ENCODE data around the gene ESRRA. TPM values are rescaled to one million over a fixed set of nuclear protein-coding genes. Genes with fewer than 3 reads are reported as not detected.
"Not testable (repeated sequence)": the region's sequence is repeated elsewhere in the genome, so short reads cannot be mapped to it uniquely, and the experiment has no call there.

The ESRRA gene
- total RNA-seq, 1 donor from 2014 or later = 28.1 TPM

DNA sequence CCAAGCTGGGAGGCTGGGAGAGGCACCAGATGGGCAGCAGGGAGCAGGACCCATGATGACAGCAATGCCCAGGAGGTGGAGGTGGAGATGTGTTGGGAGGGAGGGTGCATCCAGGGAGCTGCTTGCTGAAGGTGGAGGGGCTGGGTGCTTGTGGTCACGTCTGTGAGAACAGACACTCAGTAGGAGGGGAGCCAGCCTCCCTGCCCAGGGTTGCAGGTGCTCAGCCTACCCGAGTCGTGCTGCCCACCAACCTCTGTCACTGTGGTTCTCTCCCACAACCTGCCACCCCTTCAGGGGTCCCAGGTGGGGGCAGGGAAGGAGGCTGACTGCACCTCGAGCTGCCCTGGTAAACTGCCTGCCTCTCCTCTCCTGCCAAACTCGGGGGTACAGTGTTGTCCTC, 18.0 kb downstream of the ESRRA start:
- DNase-seq (ENCODE audit: low spot score, unreplicated experiment) = no peak
- no peak overlapping the region for H3K27ac Mint-ChIP-seq
- no peaks in the 10 kb centered on the region for H3K9me3 Mint-ChIP-seq (ENCODE audit: low read depth)
- no peak overlapping the region for H3K4me3 Mint-ChIP-seq (ENCODE audit: low read depth)
- H3K36me3 Mint-ChIP-seq (ENCODE audit: insufficient read depth) = peaks cover 5% of the 10 kb centered on the region
- H3K4me1 Mint-ChIP-seq (ENCODE audit: low read depth) = peaks cover 5% of the 10 kb centered on the region
- H3K27me3 Mint-ChIP-seq = peaks cover 2% of the 10 kb centered on the region
- TF ChIP-seq, protein P1, sequence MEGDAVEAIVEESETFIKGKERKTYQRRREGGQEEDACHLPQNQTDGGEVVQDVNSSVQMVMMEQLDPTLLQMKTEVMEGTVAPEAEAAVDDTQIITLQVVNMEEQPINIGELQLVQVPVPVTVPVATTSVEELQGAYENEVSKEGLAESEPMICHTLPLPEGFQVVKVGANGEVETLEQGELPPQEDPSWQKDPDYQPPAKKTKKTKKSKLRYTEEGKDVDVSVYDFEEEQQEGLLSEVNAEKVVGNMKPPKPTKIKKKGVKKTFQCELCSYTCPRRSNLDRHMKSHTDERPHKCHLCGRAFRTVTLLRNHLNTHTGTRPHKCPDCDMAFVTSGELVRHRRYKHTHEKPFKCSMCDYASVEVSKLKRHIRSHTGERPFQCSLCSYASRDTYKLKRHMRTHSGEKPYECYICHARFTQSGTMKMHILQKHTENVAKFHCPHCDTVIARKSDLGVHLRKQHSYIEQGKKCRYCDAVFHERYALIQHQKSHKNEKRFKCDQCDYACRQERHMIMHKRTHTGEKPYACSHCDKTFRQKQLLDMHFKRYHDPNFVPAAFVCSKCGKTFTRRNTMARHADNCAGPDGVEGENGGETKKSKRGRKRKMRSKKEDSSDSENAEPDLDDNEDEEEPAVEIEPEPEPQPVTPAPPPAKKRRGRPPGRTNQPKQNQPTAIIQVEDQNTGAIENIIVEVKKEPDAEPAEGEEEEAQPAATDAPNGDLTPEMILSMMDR (IDR thresholded peaks at IDR 0.05; ENCODE audit: unreplicated experiment) = no peak

DNA sequence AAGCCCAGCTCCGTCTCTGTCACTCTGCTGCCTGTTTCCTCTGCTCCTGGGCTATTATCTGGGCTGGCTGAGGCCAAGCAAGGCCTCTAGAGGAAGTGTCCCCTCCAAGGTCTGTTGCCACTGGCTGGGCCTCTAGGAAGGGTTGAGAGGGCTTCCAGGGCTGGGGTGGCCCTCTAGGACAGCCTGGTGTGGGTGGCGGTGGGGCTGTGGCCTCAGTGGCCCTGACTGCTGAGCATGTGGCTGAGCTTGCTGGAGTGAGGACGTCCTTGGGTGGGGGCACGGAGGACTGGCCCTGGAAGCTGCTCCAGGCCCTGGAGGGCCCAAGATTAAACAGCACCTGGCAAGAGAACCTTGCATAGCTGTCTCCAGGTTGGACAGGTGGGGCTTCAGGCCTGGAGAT, 18.7 kb downstream of the ESRRA start:
- H3K27ac Mint-ChIP-seq = peak overlapping the region; percentile 33

DNA sequence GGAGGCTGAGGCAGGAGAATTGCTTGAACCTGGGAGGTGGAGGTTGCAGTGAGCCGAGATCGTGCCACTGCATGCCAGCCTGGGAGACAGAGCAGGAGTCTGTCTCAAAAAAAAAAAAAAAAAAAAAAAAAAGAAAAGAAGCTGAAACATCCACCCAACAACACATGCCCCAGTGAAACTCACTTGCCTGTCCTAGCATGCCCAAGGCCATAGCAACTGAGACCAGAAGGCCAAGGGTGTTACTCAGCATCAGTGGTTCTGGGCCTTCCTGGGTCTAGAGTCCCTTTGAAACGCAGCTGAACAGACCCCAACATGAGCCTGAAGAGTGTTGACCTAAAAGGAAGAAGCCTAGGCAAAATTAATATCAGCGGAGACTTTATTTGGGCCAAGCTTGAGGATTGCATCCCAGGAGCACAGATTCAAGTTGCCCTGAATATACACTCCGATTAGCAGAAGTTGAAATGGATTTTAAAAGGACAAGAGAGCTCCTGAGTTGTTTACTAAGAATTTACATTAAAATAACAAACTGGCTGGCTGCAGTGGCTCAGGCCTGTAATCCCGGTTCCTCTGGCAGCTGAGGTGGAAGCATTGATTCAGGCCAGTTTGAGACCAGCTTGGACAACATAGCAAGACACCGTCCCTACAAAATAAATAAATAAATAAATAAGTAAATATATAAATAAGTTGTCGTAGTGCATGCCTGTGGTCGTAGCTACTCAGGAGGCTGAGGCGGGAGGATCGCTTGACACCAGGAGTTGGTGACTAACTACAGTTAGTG, 19.6 kb downstream of the ESRRA start:
- no peak overlapping the region for H3K4me3 Mint-ChIP-seq (ENCODE audit: low read depth)
- TF ChIP-seq, protein P1 (IDR thresholded peaks at IDR 0.05; ENCODE audit: unreplicated experiment) = no peak
- H3K27me3 Mint-ChIP-seq = peaks cover 10% of the 10 kb centered on the region
- peaks cover 5% of the 10 kb centered on the region for H3K36me3 Mint-ChIP-seq (ENCODE audit: insufficient read depth)
- no peak for DNase-seq (ENCODE audit: low spot score, unreplicated experiment)
- H3K27ac Mint-ChIP-seq = no peak overlapping the region
- no peaks in the 10 kb centered on the region for H3K9me3 Mint-ChIP-seq (ENCODE audit: low read depth)
- no peaks in the 10 kb centered on the region for H3K4me1 Mint-ChIP-seq (ENCODE audit: low read depth)

More for the DNA sequence above, 18.7 kb downstream of the ESRRA start:
- not testable (repeated sequence) for H3K27me3 Mint-ChIP-seq; H3K36me3 Mint-ChIP-seq (ENCODE audit: insufficient read depth); H3K4me1 Mint-ChIP-seq (ENCODE audit: low read depth); DNase-seq (ENCODE audit: low spot score, unreplicated experiment); H3K9me3 Mint-ChIP-seq (ENCODE audit: low read depth); H3K4me3 Mint-ChIP-seq (ENCODE audit: low read depth)

DNA sequence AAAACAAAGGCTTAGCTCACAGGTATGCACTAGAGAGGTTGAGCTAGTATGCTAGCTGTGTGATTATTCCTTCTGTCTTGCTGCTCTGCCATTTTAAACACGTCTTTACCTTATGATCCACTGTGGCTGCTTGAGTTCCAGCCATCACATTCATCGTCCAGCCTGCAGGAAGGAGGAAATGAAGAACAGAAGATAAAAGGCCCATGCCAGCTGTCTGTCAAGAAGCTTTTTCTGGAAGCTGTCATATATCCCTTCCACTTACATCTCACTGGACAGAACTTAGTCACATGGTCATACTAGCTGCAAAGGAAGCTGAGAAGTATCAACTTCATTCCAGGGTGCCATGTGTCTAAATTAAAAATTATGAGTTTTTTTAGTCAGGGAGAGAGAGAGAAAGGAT, 22.1 kb downstream of the ESRRA start:
- Mint-ChIP-seq H3K27ac (no peak overlapping the region), H3K4me3 (ENCODE audit: low read depth) (no peak overlapping the region), H3K27me3 (peaks cover 14% of the 10 kb centered on the region), H3K36me3 (ENCODE audit: insufficient read depth) (no peaks in the 10 kb centered on the region), H3K9me3 (ENCODE audit: low read depth) (no peaks in the 10 kb centered on the region), H3K4me1 (ENCODE audit: low read depth) (no peaks in the 10 kb centered on the region)
- TF ChIP-seq, protein P1 (IDR thresholded peaks at IDR 0.05; ENCODE audit: unreplicated experiment) = no peak
- DNase-seq (ENCODE audit: low spot score, unreplicated experiment) = no peak

DNA sequence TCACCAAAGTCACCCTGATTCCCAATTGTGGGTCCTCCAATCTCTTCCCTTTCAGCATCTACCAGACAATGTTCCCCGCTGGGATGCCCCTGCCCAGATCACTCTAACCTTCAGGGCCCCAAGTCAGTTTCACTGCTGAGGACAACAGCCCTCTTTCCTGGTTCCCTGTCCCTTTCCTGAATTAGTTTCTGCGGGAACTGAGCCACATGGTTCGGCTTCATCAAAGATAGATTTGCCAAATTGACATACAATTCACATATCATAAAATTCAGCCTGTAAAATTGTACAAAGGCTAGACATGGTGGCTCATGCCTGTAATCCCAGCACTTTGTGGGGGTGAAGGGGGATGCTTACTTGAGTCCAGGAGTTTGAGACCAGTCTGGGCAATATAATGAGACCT, 22.7 kb downstream of the ESRRA start:
- H3K27me3 Mint-ChIP-seq = peaks cover 14% of the 10 kb centered on the region
- H3K4me3 Mint-ChIP-seq (ENCODE audit: low read depth) = no peak overlapping the region
- TF ChIP-seq, protein P1 (IDR thresholded peaks at IDR 0.05; ENCODE audit: unreplicated experiment) = no peak
- no peaks in the 10 kb centered on the region for H3K9me3 Mint-ChIP-seq (ENCODE audit: low read depth)
- no peak for DNase-seq (ENCODE audit: low spot score, unreplicated experiment)
- no peaks in the 10 kb centered on the region for H3K36me3 Mint-ChIP-seq (ENCODE audit: insufficient read depth)
- H3K27ac Mint-ChIP-seq = no peak overlapping the region
- no peaks in the 10 kb centered on the region for H3K4me1 Mint-ChIP-seq (ENCODE audit: low read depth)

DNA sequence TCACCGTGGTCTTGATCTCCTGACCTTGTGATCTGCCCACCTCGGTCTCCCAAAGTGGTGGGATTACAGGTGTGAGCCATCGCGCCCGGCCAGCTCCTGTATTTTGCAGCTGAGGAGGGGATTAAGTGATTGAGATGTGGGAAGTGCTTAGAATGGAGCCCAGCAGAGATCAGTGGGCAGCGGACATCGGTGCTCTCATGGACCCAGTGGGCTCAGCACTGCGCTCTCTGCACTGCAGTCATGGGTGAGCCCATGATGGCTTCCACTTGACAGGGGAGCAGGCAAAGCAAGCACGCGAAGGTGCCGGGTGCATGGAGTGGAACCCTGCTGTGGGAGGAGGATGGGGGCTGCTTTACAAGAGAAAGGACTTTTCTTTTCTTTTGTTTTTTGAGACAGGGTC, 25.6 kb downstream of the ESRRA start:
- Mint-ChIP-seq H3K27me3 (peaks cover 14% of the 10 kb centered on the region), H3K36me3 (ENCODE audit: insufficient read depth) (no peaks in the 10 kb centered on the region), H3K27ac (no peak overlapping the region), H3K9me3 (ENCODE audit: low read depth) (no peaks in the 10 kb centered on the region), H3K4me3 (ENCODE audit: low read depth) (no peak overlapping the region), H3K4me1 (ENCODE audit: low read depth) (peaks cover 5% of the 10 kb centered on the region)
- TF ChIP-seq, protein P1 (IDR thresholded peaks at IDR 0.05; ENCODE audit: unreplicated experiment) = no peak
- no peak for DNase-seq (ENCODE audit: low spot score, unreplicated experiment)
